GM12878 (cell line): ENCODE measurements around the gene EVI5L. TPM values are rescaled to one million over a fixed set of nuclear protein-coding genes. Genes with fewer than 3 reads are reported as not detected.

Experiments used
- ATAC-seq: fragments of 200-7000 bp; cut with Tn5 transposase; 3 replicates; pipeline ENCODE4 v1.9.1; 2020; ENCODE audit warnings: mild to moderate bottlenecking, moderate library complexity
- BruUV-seq: library from RNA; stranded (reverse); fragments of 400-500 nt; replicated peaks from 2 replicates; lab custom pipeline; 2021; lab: Mats Ljungman, UMichigan
- CTCF ChIA-PET: fragments of 300-600 bp; sonication (Branson Sonifier 250); formaldehyde crosslinking; extraction: SDS; loops from one replicate; lab custom pipeline; 2021; ENCODE audit warnings: inconsistent platforms; lab: Yijun Ruan, JAX
- POLR2A ChIA-PET: fragments of 350-600 bp; formaldehyde crosslinking; extraction: SDS; loops from one replicate; lab custom pipeline; 2021; ENCODE audit warnings: inconsistent platforms; lab: Charles Lee
- RAD21 ChIA-PET: fragments of 300-600 bp; sonication (Branson Sonifier 250); formaldehyde crosslinking; loops from one replicate; lab custom pipeline; 2023; ENCODE audit warnings: antibody characterized with exemption; ENCODE audit not compliant: unreplicated experiment; lab: Charles Lee
- SMC1A ChIA-PET: fragments of 300-600 bp; sonication (Branson Sonifier 250); formaldehyde crosslinking; loops from one replicate; lab custom pipeline; 2023; ENCODE audit not compliant: unreplicated experiment, uncharacterized antibody; lab: Charles Lee
- DNase-seq: peaks from one replicate; pipeline ENCODE4 v3.0.0-alpha.2; 2011; ENCODE audit warnings: low read depth, low spot score
- FAIRE-seq: peaks from 3 replicates; lab custom pipeline; 2011; peaks lifted over from hg19 to GRCh38; lab: Jason Lieb, UNC
- H2AFZ ChIP-seq: 2 replicates; pipeline ENCODE4 v1.6.0; 2011; ENCODE audit warnings: low read depth, low read length, control low read depth; ENCODE audit not compliant: control insufficient read depth
- H3K27ac ChIP-seq: 2 replicates; pipeline ENCODE4 v1.5.1; 2011; ENCODE audit warnings: control low read depth; ENCODE audit not compliant: control insufficient read depth, insufficient read depth
- H3K27me3 ChIP-seq, 2 experiments: replicated peaks in 1 of 2; 2 replicates each; pipeline versions ENCODE4 v1.6.0 to v1.6.1; 2011; ENCODE audit warnings: low read length in 1 of 2; ENCODE audit not compliant: control insufficient read depth in 2 of 2, insufficient read depth in 2 of 2
- H3K36me3 ChIP-seq, 2 experiments: 2 replicates each; pipeline ENCODE4 v1.5.1; 2011; ENCODE audit warnings: low read length in 1 of 2; ENCODE audit not compliant: control insufficient read depth in 2 of 2, insufficient read depth in 2 of 2
- H3K4me1 ChIP-seq: 2 replicates; pipeline ENCODE4 v1.6.1; 2011; ENCODE audit warnings: mild to moderate bottlenecking, low read length, moderate library complexity, mixed read lengths; ENCODE audit not compliant: control insufficient read depth, insufficient read depth
- H3K4me2 ChIP-seq: 2 replicates; pipeline ENCODE4 v1.6.0; 2011; ENCODE audit warnings: control low read depth; ENCODE audit not compliant: control insufficient read depth, insufficient read depth
- H3K4me3 ChIP-seq: fragments of 200-600 bp; sonication (generic); 2 replicates; pipeline ENCODE4 v1.5.1; 2016
- H3K79me2 ChIP-seq: 2 replicates; pipeline ENCODE4 v1.6.0; 2011; ENCODE audit warnings: low read length; ENCODE audit not compliant: control insufficient read depth, insufficient read depth
- H3K9ac ChIP-seq: 2 replicates; pipeline ENCODE4 v1.8.0; 2011; ENCODE audit warnings: low read length, control low read depth, mixed read lengths; ENCODE audit not compliant: control insufficient read depth, insufficient read depth
- H3K9me3 ChIP-seq: replicated peaks from 3 replicates; pipeline ENCODE4 v1.5.1; 2011; ENCODE audit warnings: mild to moderate bottlenecking, low read length; ENCODE audit not compliant: control insufficient read depth, insufficient read depth
- H4K20me1 ChIP-seq: 2 replicates; pipeline ENCODE4 v1.6.0; 2011; ENCODE audit not compliant: control insufficient read depth, insufficient read depth
- HDAC6 ChIP-seq: fragments of 200-600 bp; sonication (generic); IDR thresholded peaks from one replicate; pipeline ENCODE4 v1.8.0; 2017; ENCODE audit warnings: antibody characterized with exemption; ENCODE audit not compliant: unreplicated experiment
- IKZF2 ChIP-seq, 2 experiments: fragments of 450-650 bp; IDR thresholded peaks; 2 replicates each; pipeline ENCODE4 v1.6.1; 2017; ENCODE audit warnings: mild to moderate bottlenecking in 2 of 2, moderate library complexity in 2 of 2
- IRF4 ChIP-seq: IDR thresholded peaks from 2 replicates; pipeline ENCODE4 v1.6.1; 2011; ENCODE audit warnings: low read depth, low read length
- KDM1A ChIP-seq: fragments of 200-600 bp; sonication (generic); IDR thresholded peaks from 2 replicates; pipeline ENCODE4 v1.6.1; 2016; ENCODE audit warnings: borderline replicate concordance
- PBX3 ChIP-seq: IDR thresholded peaks from 2 replicates; pipeline ENCODE4 v1.6.1; 2011; ENCODE audit warnings: mild to moderate bottlenecking, low read depth, low read length, moderate library complexity; ENCODE audit not compliant: insufficient replicate concordance
- RB1 ChIP-seq: fragments of 450-650 bp; formaldehyde crosslinking; IDR thresholded peaks from 2 replicates; pipeline ENCODE4 v1.6.1; 2017; ENCODE audit warnings: mild to moderate bottlenecking, borderline replicate concordance
- SPI1 ChIP-seq: IDR thresholded peaks from 2 replicates; pipeline ENCODE4 v1.6.1; 2011; ENCODE audit warnings: low read depth, mild to moderate bottlenecking, low read length, moderate library complexity, borderline replicate concordance; ENCODE audit not compliant: insufficient read depth
- STAT1 ChIP-seq: fragments of 450-650 bp; conservative IDR thresholded peaks from 2 replicates; pipeline ENCODE4 v1.6.1; 2014; ENCODE audit warnings: antibody characterized with exemption, mild to moderate bottlenecking
- WGBS: methylation state at CpG from one replicate; pipeline ENCODE4 v1.1.6; 2016; ENCODE audit warnings: low lambda C conversion rate; ENCODE audit not compliant: insufficient replicate concordance, insufficient coverage; ENCODE audit errors: missing lambda C conversion rate; 5-methylcytosine and 5-hydroxymethylcytosine counted together
- in situ Hi-C: fragments of 300-500 bp; cut with MboI; formaldehyde crosslinking; loops from 9 replicates; pipeline ENCODE4 v1.14.3; 2018; ENCODE audit warnings: mixed read lengths
- intact Hi-C: fragments of 100-400 bp; cut with micrococcal nuclease; formaldehyde crosslinking; loops from one replicate; pipeline ENCODE4 v1.14.2; 2022; ENCODE audit not compliant: unreplicated experiment
- polyA plus RNA-seq, 11 experiments: library from polyadenylated mRNA; depleted of rRNA in 4 of 11; unstranded in 6 of 11; stranded (reverse) in 5 of 11; fragments of >200 nt; fragmentation: Nextera tagmentation in 4 of 11; fragmentation: Illumina TruSeq in 1 of 11; extraction: Ambion mirVana in 4 of 11; extraction: Trizol in 1 of 11; gene quantifications; 1 replicate in 1 of 11; 2 replicates in 10 of 11; pipeline versions ENCODE4 v1.2.1 to v1.2.3, GENCODE V29; 2011 to 2016; ENCODE audit warnings: inconsistent platforms in 2 of 11, missing spikeins in 2 of 11, low read depth in 1 of 11
- total RNA-seq, 4 experiments: library from RNA; depleted of rRNA in 3 of 4; stranded (reverse); fragments of >200 nt in 3 of 4; fragmentation: Illumina TruSeq in 1 of 4; extraction: Trizol in 1 of 4; gene quantifications; 2 replicates each; pipeline versions ENCODE4 v1.2.1 to v1.2.3, GENCODE V29; 2013 to 2021

EVI5L gene
- total and polyA plus RNA-seq, 10 of the 15 experiments (the other 5 are each of a cell fraction or from before 2014, with no cell fraction given) = 0.23 to 13.8 (median 5.0) TPM

GRCh38 chr19:7823686-7824301, 6.2 kb upstream of the EVI5L start:
- no peaks in the 10 kb centered on the region for H4K20me1 ChIP-seq
- BruUV-seq = no TSS peak
- H3K9ac ChIP-seq = no peak overlapping the region
- TF ChIP-seq STAT1 = no peak
- TF ChIP-seq IKZF2 (IDR thresholded peaks at IDR 0.05) = no peak
- no peak for TF ChIP-seq PBX3
- H3K4me1 ChIP-seq = peaks cover 8% of the 10 kb centered on the region
- POLR2A ChIA-PET = no interaction called here
- H3K27ac ChIP-seq = no peak overlapping the region
- CTCF ChIA-PET = no interaction called here
- RAD21 ChIA-PET = no interaction called here
- no peaks in the 10 kb centered on the region for H3K79me2 ChIP-seq
- in situ Hi-C loops (no loop called here), intact Hi-C loops (no loop called here)
- SMC1A ChIA-PET = no interaction called here
- no peak for DNase-seq
- no peak overlapping the region for H3K4me2 ChIP-seq
- no peak overlapping the region for H3K4me3 ChIP-seq
- H3K9me3 ChIP-seq = peaks cover 1% of the 10 kb centered on the region; the same call in 2 of the 3 replicates
- H3K36me3 ChIP-seq = no peaks in the 10 kb centered on the region
- FAIRE-seq = no peak
- 46% methylated on average over 7 of the region's 9 CpGs for WGBS
- no peak overlapping the region for H2AFZ ChIP-seq
- no peaks in the 10 kb centered on the region for H3K27me3 ChIP-seq
- ATAC-seq = no peak

- CTCF ChIA-PET = no interaction called here
- no peaks in the 10 kb centered on the region for H4K20me1 ChIP-seq
- H2AFZ ChIP-seq = peak overlapping the region; percentile 88
- no peak for TF ChIP-seq SPI1
- no peak for TF ChIP-seq KDM1A
- no peak for TF ChIP-seq RB1
- TF ChIP-seq IRF4 = no peak
- no peak for TF ChIP-seq HDAC6
- H3K4me2 ChIP-seq = peak overlapping the region; percentile 94
- H3K27ac ChIP-seq = no peak overlapping the region
- POLR2A ChIA-PET = interaction anchor here (1.1 kb wide), 1 partner anchor 10 kb away, joined by 3 read pairs; no protein-coding TSS in a partner anchor
- H3K4me1 ChIP-seq = peaks cover 6% of the 10 kb centered on the region
- no peaks in the 10 kb centered on the region; the same call in 2 of the 3 replicates for H3K9me3 ChIP-seq
- intact Hi-C loops = no loop called here
- SMC1A ChIA-PET = interaction anchor here (1.3 kb wide), 1 partner anchor 10 kb away, joined by 4 read pairs; no protein-coding TSS in a partner anchor
- no peaks in the 10 kb centered on the region for H3K36me3 ChIP-seq
- H3K4me3 ChIP-seq = peak overlapping the region; percentile 63
- no peak for FAIRE-seq
- H3K79me2 ChIP-seq = no peaks in the 10 kb centered on the region
- peak overlapping the region; percentile 20; the same call in 1 of the 2 replicates for H3K9ac ChIP-seq
- BruUV-seq = no TSS peak
- no peaks in the 10 kb centered on the region for H3K27me3 ChIP-seq
- no peak for ATAC-seq
- 21% methylated on average over 18 of the region's 18 CpGs for WGBS
- DNase-seq = no peak
- RAD21 ChIA-PET = no interaction called here
- in situ Hi-C loops = no loop called here
Measured at GRCh38 chr19:7829166-7829520, 875 bp upstream of the EVI5L start.
